ENCODE measurements around the gene GRK4.

Gene GRK4

GRCh38 chr4:3067473-3068001 lies 104.2 kb downstream of the GRK4 start:
- in situ Hi-C loops (cut with MboI; ENCODE audit: low sequenced_read_pairs): no loop called here

- in situ Hi-C loops (cut with MboI; ENCODE audit: low sequenced_read_pairs): no loop called here
Measured at GRCh38 chr4:3069661-3070199, 106.4 kb downstream of the GRK4 start.

- in situ Hi-C loops (cut with MboI; ENCODE audit: low sequenced_read_pairs): no loop called here
Measured at GRCh38 chr4:3070709-3071500, 107.5 kb downstream of the GRK4 start.

- in situ Hi-C loops (cut with MboI; ENCODE audit: low sequenced_read_pairs): no loop called here
Measured at GRCh38 chr4:3071811-3072210, 108.4 kb downstream of the GRK4 start.

- in situ Hi-C loops (cut with MboI; ENCODE audit: low sequenced_read_pairs): no loop called here
Measured at GRCh38 chr4:3073158-3074077, 110.0 kb downstream of the GRK4 start.

GRCh38 chr4:3074078-3074845 lies 110.9 kb downstream of the GRK4 start, which contains the start of the genes HTT and HTT-AS:
HTT (plus strand) TSS chr4:3074681; CDS start chr4:3074826, 145 bp downstream.
HTT-AS (minus strand) TSS chr4:3074538.
- in situ Hi-C loops (cut with MboI; ENCODE audit: low sequenced_read_pairs): no loop called here

GRCh38 chr4:3074846-3075651 lies 111.7 kb downstream of the GRK4 start:
- in situ Hi-C loops (cut with MboI; ENCODE audit: low sequenced_read_pairs): no loop called here

GRCh38 chr4:3075652-3075981 lies 112.2 kb downstream of the GRK4 start:
- in situ Hi-C loops (cut with MboI; ENCODE audit: low sequenced_read_pairs): no loop called here

- in situ Hi-C loops (cut with MboI; ENCODE audit: low sequenced_read_pairs): no loop called here
Measured at GRCh38 chr4:3077796-3078195, 114.4 kb downstream of the GRK4 start.

- in situ Hi-C loops (cut with MboI; ENCODE audit: low sequenced_read_pairs): no loop called here
Measured at GRCh38 chr4:3079694-3080123, 116.3 kb downstream of the GRK4 start.

GRCh38 chr4:3082925-3083515 lies 119.6 kb downstream of the GRK4 start:
- in situ Hi-C loops (cut with MboI; ENCODE audit: low sequenced_read_pairs): no loop called here

- in situ Hi-C loops (cut with MboI; ENCODE audit: low sequenced_read_pairs): no loop called here
Measured at GRCh38 chr4:3083732-3084131, 120.4 kb downstream of the GRK4 start.

- in situ Hi-C loops (cut with MboI; ENCODE audit: low sequenced_read_pairs): no loop called here
Measured at GRCh38 chr4:3085948-3086670, 122.7 kb downstream of the GRK4 start.

- in situ Hi-C loops (cut with MboI; ENCODE audit: low sequenced_read_pairs): no loop called here
Measured at GRCh38 chr4:3087115-3087797, 123.9 kb downstream of the GRK4 start.

All from hTERT RPE-1 (cell line).